Measurements from ENCODE around the gene CACNA1A.

- TF ChIP-seq EP300 (IDR thresholded peaks at IDR 0.05) (no peak), USF2 (IDR thresholded peaks at IDR 0.05) (no peak), CTCF (IDR thresholded peaks at IDR 0.05) (no peak), ZFP36 (IDR thresholded peaks at IDR 0.05; ENCODE audit: borderline replicate concordance, partially characterized antibody) (no peak), RNF2 (IDR thresholded peaks at IDR 0.05; ENCODE audit: borderline replicate concordance, low read depth) (no peak), POLR2A (IDR thresholded peaks at IDR 0.05; ENCODE audit: low read length) (no peak), CEBPB (IDR thresholded peaks at IDR 0.05) (no peak)
Measured at GRCh38 chr19:13356686-13357280, 149.5 kb downstream of the CACNA1A start.
